ENCODE measurements around the gene TELO2. TPM values are rescaled to one million over a fixed set of nuclear protein-coding genes. Genes with fewer than 3 reads are reported as not detected.

TELO2 gene
- total RNA-seq = 10 to 100 TPM; 26.6 to 36.3 TPM
- long read RNA-seq, transcript TELO2-201 (21 exons, 3,314 nt) = major isoform, 11 of 56 reads
- long read RNA-seq, partial matches to known transcripts = 26 of 56 reads
- long read RNA-seq, other reads (novel, unspliced or antisense) = 18 of 56 reads

DNA sequence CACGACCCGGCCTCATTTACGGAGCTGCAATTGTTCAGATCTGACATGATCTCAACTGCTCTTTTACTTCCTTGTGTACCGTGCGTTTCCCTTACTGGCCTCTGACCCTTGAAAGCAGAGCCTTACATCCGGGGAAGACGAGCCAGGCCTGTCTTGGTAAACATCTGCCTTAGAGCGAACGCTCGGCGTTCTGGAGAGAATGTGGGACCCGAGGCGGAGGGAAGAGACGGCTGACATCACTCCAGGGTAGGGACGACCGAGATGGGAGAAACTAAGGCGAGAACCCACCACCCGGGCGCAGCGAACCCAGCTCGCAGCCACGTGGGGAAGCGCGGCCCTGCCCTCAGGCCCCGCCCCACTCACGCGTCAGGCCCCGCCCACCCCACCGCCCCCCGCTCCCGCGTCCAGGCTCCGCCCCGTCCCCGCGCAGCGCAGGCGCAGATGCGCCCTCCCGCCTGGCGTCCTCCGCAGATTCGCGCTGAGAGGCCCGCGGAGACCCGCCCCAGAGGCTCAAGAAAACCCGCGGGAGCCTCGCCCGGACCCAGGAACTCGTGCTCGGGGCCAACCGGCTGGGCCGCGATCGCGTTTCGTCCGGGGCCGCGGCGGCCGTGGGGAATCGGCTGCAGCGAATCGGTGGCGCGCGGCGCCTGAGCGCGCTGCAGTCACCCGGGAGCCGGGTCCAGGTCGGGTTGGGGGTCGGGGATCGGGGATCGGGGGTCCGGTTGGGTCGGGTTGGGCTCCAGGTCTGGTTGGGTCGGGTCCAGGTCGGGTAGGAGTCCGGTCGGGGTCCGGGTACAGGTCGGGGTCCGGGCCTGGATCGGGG lies at the start of gene TELO2:
TSS of gene TELO2 (plus strand) at position 438 of the 823 bp plus-strand sequence. CDS start 922 bp downstream, outside the sequence.
- DNase-seq = peak; percentile 63 to 88
- ATAC-seq = peak; percentile 95
- intact Hi-C loops (cut with DNase I, micrococcal nuclease) = no loop called here

DNA sequence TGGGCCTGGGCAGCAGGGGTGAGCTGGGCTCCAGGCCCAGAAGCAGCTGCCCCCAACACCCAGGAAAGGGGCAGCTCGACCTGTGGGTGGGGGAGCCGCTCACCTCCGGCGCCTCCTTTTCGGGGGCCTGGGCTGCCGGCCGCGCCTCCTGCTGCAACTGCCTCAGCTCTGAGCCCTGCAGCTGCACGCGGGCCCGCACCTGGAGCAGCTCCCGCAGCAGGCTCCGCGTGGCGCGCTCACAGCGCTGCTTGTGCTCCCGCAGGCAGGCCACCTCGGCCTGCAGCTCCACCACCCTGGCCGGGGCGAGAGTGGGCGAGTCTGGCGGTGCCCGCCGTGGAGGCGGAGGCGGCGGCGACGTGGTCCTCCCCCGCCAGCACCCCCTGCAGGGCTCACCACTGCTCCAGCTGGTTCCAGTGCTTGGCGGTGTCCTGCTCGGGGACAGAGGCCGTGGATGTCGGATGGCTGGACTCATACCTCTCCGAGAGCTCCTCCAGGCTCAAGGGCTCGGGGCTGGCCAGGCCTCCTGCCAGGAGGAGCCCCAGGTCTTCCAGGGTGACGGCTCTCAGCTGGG lies 49.7 kb upstream of the TELO2 start:
- ATAC-seq = peak; percentile 7
- intact Hi-C loops (cut with DNase I, micrococcal nuclease) = no loop called here
- no peak for DNase-seq

DNA sequence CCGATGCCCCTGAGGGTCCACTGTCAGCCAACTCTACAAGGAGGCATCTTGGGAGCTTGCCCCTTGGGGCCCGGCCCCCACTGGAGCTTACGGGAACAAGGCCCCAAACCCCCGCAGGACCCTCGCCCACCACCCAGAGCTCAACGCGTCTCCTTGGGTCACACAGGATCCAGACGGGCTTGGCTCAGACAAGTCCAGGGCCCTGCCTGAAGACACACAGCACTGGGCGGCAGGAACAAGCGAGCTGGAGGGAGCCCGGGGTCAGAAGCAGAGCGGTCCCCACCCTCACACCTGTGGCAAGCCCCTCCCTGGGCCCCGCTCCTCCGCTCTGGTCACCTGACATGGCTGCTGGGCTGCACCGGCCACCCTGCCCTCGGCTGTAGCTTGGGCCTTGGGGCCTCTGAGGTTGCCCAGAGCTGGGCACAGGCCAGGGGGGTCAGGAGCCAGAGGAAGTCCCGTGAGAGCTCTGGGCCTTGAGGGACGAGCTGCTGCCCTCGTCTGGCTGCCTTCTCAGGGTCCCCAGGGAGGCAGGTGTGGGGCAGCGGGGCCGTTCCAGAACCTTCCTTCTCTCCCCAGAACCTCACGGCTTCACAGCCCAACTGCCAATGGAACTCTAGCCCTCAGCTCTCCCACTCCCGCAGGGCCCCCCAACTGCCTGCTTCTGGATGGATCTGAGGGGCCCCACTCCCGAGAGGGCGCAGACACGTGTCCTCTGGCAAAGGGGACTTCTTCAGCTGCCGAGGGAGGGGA lies 49.0 kb upstream of the TELO2 start, which contains the start of gene CCDC154:
TSS of gene CCDC154 (minus strand) at position 577 of the 750 bp plus-strand sequence. CDS start at position 343, 234 bp downstream.
- intact Hi-C loops (cut with DNase I, micrococcal nuclease) = no loop called here
- DNase-seq (no peak), ATAC-seq (peak; percentile 16)

DNA sequence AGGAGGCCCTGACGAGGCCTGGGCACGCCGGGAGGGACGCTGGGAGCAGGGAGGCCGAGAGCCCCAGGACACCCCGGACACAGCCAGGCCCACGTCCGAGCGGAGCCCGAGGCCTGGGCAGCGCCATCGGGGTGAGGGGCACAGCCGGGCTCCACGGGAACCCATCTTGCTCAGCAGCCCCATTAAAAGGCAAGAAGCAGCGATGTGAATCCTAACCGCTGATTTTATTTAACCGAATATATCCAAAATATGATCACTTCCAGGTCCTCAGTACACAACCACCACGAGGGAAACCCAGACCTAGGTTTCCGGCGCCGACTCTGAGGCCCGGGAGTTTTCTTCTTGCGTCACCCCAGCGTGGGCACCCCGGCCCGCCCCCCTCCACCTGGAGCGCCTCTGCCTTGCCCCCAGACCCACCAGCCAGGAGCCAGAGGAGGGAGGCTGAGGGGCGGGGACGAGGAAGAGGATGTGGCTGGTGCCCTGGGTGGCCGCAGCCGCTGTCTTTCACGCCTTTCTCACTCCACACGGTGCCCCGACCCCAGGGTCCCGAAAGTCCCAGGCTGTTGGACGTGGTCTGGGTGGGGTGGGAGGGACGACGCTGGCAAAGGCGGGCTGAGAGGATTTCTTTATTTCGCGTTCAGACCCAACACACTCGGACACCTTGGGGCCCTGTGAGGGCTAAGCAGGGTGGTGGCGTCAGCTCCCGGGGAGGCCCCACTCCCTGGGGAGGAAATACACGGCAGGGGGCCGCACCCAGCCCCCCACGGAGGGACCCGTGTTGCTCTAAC lies 48.2 kb upstream of the TELO2 start:
- ATAC-seq (no peak), DNase-seq (no peak)
- intact Hi-C loops (cut with DNase I, micrococcal nuclease) = no loop called here

DNA sequence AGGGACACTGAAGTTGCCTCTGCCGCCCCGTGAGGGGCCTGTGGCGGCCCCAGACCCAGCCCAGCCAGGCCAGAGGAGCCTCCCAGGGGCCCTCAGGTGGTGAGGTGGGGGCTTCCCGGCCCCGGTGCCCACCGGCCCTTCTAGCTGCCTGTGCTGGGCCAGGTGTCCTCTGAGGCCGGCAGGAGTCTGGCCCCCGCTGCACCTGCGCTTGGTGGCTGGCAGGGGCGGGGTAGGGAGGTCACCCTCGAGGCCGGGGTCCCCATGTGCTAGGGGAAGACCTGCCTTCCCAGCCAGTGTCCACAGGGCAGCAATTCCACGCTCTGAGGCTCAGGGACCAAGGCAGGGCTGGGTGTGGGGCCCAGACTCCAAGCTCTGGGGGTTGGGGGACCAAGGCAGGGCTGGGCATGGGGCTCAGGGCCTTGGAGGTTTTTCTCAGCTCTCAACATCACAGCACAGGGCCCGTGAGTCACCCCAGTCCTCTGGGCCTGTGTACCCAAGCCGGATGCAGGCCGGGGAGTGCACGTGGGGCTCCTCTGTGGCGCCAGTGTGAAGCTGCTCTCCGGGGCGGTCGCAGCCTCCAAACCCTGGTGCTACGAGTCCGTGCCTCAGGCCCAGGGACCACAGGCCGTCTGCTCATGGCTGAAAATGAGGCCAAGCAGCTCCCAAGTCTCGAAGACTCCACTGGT lies 47.5 kb upstream of the TELO2 start:
- DNase-seq = no peak

DNA sequence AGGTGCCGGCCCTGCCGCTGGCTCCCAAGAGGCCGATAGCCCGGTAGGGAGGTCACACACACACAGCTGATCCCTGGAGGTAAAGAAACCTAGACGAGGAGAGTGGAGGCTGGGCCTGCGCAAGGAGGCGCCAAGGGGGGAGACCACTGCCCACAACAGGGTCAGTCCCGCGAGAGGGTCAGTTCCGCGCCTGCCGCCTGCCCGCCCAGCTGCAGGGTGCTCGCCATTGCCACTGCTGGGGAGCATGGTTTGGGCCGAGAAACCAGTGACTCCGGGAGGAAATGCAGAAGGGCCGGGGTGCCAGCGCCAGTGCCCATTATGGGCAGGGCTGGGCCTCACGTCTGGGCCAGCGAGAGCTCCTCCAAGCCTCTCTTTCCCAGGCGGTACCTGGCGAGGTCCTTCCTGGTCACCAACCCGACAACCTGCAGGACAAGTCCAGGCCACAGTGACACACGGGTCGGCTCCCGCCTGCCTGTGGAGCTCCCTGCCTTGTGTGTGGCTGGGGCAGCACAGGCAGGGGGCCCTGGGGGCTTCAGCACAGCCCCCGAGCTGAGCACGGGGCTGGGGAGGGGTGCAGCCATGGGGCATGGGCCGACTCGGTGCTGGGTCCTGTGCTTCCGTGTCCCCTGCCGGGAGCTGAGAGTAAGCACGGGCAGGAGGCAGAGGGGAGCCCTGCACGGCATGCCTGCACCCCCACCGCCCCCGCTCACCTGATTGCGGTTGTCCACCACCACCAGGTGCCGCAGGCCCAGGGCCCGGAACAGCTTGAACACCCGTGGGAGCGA lies 46.7 kb upstream of the TELO2 start:
- intact Hi-C loops (cut with DNase I, micrococcal nuclease) = no loop called here
- no peak for DNase-seq
- no peak for ATAC-seq

More for the DNA sequence above, 47.5 kb upstream of the TELO2 start:
- intact Hi-C loops (cut with DNase I, micrococcal nuclease) = no loop called here
- ATAC-seq = no peak

DNA sequence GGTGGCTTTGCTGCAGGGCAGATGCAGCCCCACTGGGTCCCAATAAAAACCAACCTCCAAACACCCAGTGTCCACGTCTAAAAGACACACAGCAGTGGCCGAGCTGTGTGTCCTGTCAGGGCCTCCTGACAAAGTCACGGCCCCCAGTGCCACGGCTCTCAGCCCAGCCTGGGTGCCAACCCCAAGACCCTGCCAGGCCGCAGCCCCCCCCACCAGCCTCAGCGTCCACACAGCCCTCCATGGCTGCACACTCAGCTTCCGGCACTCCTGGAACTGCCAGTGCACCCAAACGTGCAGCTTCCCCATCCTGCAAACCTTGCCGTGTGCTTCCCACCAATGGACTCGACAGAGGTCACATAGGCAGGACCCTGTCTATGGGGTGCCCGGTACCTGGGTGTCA lies 45.2 kb upstream of the TELO2 start:
- no peak for ATAC-seq
- intact Hi-C loops (cut with DNase I, micrococcal nuclease) = no loop called here
- no peak for DNase-seq

DNA sequence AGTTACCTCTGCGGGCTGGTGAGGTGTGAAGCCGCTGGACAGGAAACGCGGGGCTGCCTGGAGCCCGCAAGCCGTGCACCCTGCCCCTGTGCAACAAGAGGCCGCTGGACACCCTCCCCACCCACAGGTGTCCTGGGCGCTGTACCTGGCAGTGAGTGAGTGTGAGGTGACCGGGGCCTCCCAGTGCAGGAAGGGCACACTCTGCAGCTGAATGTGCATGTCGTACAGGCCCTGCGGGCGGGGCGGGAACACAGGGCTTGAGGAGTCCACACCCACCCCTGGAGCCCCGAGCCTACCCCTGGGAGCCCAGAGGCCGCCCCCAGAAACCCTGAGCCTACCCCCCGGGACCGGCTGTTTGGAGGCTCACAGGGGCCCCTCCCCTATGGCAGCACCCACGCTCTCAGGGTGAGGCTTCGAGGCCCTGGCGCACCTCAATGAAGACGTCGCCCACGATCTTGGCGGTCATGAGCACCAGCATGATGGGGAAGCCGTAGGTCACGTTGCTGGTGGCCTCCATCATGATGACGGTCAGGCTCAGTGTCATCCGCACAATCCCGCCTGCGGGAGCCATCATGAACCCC lies 44.5 kb upstream of the TELO2 start:
- no peak for DNase-seq
- intact Hi-C loops (cut with DNase I, micrococcal nuclease) = no loop called here
- ATAC-seq = no peak

DNA sequence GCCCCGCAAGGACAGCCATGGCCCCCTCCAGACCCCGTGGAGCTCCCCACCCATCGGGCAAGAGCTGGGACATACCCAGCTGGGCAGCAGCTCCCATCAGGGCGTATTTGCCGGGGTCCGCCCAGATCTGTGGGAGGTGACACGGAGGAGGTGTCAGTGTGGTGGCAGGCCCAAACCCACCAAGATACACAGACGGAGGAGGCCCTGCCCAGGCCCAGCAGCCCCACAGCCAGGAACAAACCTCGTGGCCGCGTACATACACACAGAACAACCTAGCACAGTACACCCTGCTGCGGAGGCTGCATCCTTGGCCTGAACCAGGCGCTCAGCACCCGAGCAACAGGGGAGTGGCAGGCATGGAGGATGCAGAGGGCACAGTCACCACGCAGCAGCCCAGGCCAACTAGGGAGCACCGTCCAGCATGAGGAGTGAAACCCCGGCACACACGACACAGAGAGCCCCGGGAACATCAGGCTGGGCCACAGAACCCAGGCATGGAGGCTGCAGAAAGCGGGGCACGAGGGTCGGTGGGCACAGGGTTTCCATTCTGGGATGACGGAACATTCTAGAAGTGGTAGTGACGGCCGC lies 43.9 kb upstream of the TELO2 start:
- DNase-seq (no peak), ATAC-seq (no peak)
- intact Hi-C loops (cut with DNase I, micrococcal nuclease) = no loop called here

DNA sequence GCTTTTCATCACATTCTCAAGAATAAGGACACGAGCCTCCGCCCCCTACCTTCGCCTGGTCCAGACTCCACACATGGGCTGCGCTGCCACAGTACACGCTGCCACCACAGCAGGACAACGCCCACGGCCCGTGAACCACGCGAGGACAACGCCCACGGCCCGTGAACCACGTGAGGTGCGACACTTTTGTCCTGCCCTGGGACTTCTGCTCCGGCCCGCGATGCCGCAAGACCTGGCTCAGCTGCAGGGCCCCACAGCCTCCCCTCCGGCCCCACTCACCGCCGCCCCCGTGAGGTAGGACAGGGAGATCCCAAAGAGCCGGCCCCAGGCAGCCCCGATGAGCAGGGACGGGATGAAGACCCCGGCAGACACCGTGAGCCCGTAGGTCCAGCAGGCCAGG lies 42.9 kb upstream of the TELO2 start:
- intact Hi-C loops (cut with DNase I, micrococcal nuclease) = no loop called here
- ATAC-seq = no peak
- no peak for DNase-seq

DNA sequence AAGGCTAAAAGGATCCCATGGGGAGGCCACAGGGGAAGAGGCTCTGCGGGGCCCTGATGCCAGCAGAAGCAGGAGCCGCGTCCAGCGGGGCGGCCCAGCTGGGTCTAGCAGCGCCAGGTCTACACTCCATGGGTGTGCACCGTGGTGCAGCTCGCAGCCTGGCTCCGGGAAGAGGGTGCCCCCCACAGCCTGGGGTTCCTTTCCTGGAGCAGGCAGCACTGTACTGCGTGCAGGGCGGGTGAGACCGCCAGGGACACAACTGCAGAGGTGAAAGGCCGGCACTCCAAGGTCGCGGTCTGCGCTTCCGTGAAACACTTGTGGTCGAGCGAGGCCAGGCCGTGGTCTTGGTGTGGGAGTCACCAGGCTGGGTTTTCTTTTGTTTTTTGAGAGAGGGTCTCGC lies 42.3 kb upstream of the TELO2 start:
- ATAC-seq (no peak), DNase-seq (no peak)
- intact Hi-C loops (cut with DNase I, micrococcal nuclease) = no loop called here

DNA sequence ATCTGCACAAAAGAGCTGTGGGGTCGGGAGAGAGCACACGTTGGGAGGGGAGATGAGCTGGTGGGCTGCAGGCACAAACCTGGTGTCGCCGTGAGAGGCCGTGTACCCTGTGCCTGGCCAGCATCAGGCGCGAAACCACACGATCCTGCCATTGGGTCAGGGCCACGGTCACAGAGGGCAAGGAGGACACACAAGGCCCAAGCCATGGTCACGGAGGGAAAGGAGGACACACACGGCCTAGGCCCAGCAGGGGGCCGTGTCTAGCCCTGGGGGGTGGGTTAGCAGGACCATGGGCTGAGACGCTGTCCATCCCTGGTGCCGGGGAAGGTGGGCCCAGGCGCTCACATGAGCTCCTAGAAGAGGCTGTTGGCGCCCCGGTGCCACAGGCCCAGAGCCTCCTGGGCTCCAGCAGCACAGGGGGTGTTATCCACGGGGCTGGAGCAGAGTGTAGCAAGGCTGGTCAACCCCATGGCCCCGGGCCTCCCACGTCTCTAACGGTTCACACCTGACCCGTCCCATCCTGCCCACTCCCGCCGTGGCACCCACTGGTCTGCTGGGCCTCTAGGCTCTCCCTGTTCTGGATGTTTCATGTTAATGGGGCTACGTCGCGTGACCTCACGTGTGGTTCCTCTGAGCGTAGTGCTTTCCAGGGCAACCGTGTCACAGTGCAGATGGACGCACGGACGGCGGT lies 41.3 kb upstream of the TELO2 start:
- ATAC-seq (no peak), DNase-seq (no peak)
- intact Hi-C loops (cut with DNase I, micrococcal nuclease) = no loop called here

DNA sequence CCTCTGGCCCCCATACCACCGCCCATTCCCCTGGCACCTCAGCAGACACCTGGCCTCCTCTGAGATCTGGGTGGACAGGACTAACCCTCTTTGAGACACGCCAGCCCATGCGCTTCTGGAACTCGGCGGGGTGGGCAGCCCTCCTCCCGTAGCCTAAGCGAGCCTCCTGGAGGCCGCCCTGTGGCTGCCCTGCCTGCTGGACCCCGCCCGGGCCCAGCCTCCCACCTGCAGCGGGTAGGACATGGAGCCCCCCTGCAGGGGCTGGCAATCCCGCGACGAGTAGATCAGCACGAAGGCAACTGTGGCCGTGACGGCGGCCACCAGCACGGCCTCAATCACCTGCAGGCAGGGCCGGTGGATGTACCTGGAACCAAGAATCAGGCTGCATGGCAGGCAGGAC lies 40.6 kb upstream of the TELO2 start:
- ATAC-seq = no peak
- DNase-seq = no peak
- intact Hi-C loops (cut with DNase I, micrococcal nuclease) = no loop called here

DNA sequence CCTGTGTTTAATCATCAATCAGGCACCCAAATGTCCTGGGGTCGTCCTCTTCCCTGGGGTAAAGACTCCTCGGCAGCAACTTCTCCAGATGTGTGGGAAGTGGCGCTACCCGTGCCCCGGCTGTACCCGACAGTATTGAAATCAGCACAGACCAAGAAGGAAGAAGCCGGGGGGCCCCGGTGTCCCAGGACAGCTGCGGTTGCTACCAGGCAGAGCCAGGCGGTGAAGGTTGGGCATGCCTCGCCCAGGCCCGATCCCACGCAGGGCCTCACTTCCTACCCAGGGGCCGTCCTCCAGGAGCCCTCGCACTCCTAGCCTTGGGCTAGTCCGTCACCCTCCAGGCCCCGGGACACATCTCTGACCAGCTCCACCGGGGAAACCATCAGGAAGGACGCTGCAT lies 39.8 kb upstream of the TELO2 start:
- ATAC-seq = no peak
- no peak for DNase-seq
- intact Hi-C loops (cut with DNase I, micrococcal nuclease) = no loop called here

DNA sequence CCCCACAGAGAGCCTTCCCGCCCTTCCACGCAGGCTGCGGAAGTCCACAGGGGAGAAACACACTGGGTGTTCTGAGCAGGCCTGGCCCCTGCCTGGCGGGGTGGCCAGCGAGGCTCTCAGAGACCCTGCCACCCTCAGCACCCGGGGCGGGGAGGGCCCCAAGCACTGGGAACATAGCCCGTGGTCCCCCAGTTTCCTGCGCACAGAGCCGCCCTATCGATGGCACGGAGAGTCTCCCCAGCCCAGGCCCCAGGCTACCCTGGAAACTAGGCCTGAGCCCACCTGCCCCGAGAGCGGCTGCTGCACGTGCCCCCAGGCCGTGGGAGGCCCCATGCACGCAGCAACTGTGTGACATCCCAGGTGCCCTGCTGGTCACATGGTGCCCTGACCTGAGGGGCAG lies 38.6 kb upstream of the TELO2 start:
- ATAC-seq = no peak
- intact Hi-C loops (cut with DNase I, micrococcal nuclease) = no loop called here
- no peak for DNase-seq

Data from left colon (tissue), 2 donors.